B cell (primary cell): Measurements from ENCODE around the gene SFMBT1. TPM values are rescaled to one million over a fixed set of nuclear protein-coding genes. Genes with fewer than 3 reads are reported as not detected.

ENCODE experiments used
- ATAC-seq: fragments of 200-7000 bp; cut with Tn5 transposase; one replicate; pipeline ENCODE4 v1.10.0; 2021; ENCODE audit warnings: low read depth, mild to moderate bottlenecking, moderate number of reproducible peaks, moderate library complexity
- CTCF ChIA-PET: fragments of 350-600 bp; sonication (Branson Sonifier 250); formaldehyde crosslinking; loops from one replicate; lab custom pipeline; 2021; ENCODE audit warnings: antibody characterized with exemption, inconsistent platforms; lab: Charles Lee
- POLR2A ChIA-PET: fragments of 350-600 bp; sonication (Branson Sonifier 250); formaldehyde crosslinking; loops from one replicate; lab custom pipeline; 2021; ENCODE audit warnings: antibody characterized with exemption; lab: Charles Lee
- DNase-seq: peaks from one replicate; pipeline ENCODE4 v3.0.0; 2013
- H2AFZ ChIP-seq: 2 replicates; pipeline ENCODE4 v1.6.1; 2012; ENCODE audit warnings: mild to moderate bottlenecking, low read depth, low read length; ENCODE audit not compliant: insufficient read depth, poor library complexity, severe bottlenecking
- H3K27ac ChIP-seq, 2 donors: 1 replicate in 1 of 2; 2 replicates in 1 of 2; pipeline ENCODE4 v1.5.1; 2012 to 2013; ENCODE audit warnings: low read length in 2 of 2, mild to moderate bottlenecking in 2 of 2, moderate library complexity in 1 of 2
- H3K27me3 ChIP-seq, 4 experiments: fragments of 200-600 bp in 1 of 4; sonication (generic) in 1 of 4; replicated peaks in 1 of 4; 1 replicate in 2 of 4; 2 replicates in 2 of 4; pipeline versions ENCODE4 v1.6.1 to v1.7.0; 2013 to 2016; ENCODE audit warnings: low read length in 3 of 4, mild to moderate bottlenecking in 2 of 4, mixed read lengths in 1 of 4, moderate library complexity in 1 of 4; ENCODE audit not compliant: insufficient read depth in 4 of 4, control insufficient read depth in 3 of 4; ENCODE audit errors: control extremely low read depth in 1 of 4
- H3K36me3 ChIP-seq, 2 experiments: replicated peaks in 1 of 2; 1 replicate in 1 of 2; 2 replicates in 1 of 2; pipeline versions ENCODE4 v1.6.1 to v1.7.1; 2013; ENCODE audit warnings: low read length in 1 of 2; ENCODE audit not compliant: insufficient read depth in 2 of 2, control insufficient read depth in 1 of 2; ENCODE audit errors: control extremely low read depth in 1 of 2, extremely low read depth in 1 of 2
- H3K4me1 ChIP-seq, 2 donors: fragments of 200-600 bp in 1 of 2; sonication (generic) in 1 of 2; 1 replicate in 1 of 2; 2 replicates in 1 of 2; pipeline versions ENCODE4 v1.5.1 to v1.6.1; 2013 to 2017; ENCODE audit warnings: low read length in 2 of 2; ENCODE audit not compliant: control insufficient read depth in 2 of 2, insufficient read depth in 2 of 2
- H3K4me2 ChIP-seq: replicated peaks from 2 replicates; pipeline ENCODE3; 2012; ENCODE audit warnings: mild to moderate bottlenecking, low read depth, low read length; ENCODE audit not compliant: poor library complexity, severe bottlenecking
- H3K4me3 ChIP-seq, 5 experiments: fragments of 200-600 bp in 1 of 5; sonication (generic) in 1 of 5; 1 replicate in 3 of 5; 2 replicates in 2 of 5; pipeline versions ENCODE4 v1.5.1 to v1.7.0; 2011 to 2016; ENCODE audit warnings: low read length in 4 of 5, mild to moderate bottlenecking in 4 of 5, low read depth in 2 of 5, control low read depth in 1 of 5, moderate library complexity in 1 of 5; ENCODE audit not compliant: insufficient read depth in 1 of 5; ENCODE audit errors: control extremely low read depth in 1 of 5, extremely low read depth in 1 of 5
- H3K79me2 ChIP-seq: fragments of 200-600 bp; sonication (generic); one replicate; pipeline ENCODE4 v1.6.0; 2016; ENCODE audit warnings: low read length; ENCODE audit not compliant: control insufficient read depth, insufficient read depth
- H3K9ac ChIP-seq: fragments of 200-600 bp; sonication (generic); 2 replicates; pipeline ENCODE4 v1.6.1; 2017; ENCODE audit warnings: mild to moderate bottlenecking, low read length, moderate library complexity
- H3K9me3 ChIP-seq, 3 donors: one replicate each; pipeline versions ENCODE4 v1.6.1 to v1.7.1; 2013; ENCODE audit warnings: low read length in 2 of 3; ENCODE audit not compliant: control insufficient read depth in 2 of 3, insufficient read depth in 1 of 3; ENCODE audit errors: control extremely low read depth in 1 of 3
- H4K20me1 ChIP-seq: 2 replicates; pipeline ENCODE4 v1.6.0; 2012; ENCODE audit warnings: mild to moderate bottlenecking, low read length; ENCODE audit not compliant: insufficient read depth, control insufficient read depth, poor library complexity, severe bottlenecking
- H3K27ac Mint-ChIP-seq: one replicate; pipeline ENCODE4 v1.8.0; 2021; ENCODE audit warnings: mixed read lengths
- H3K27me3 Mint-ChIP-seq: one replicate; pipeline ENCODE4 v1.8.0; 2021; ENCODE audit warnings: mixed read lengths
- H3K4me1 Mint-ChIP-seq: one replicate; pipeline ENCODE4 v1.8.0; 2021; ENCODE audit warnings: mixed read lengths
- H3K4me3 Mint-ChIP-seq: one replicate; pipeline ENCODE4 v1.8.0; 2021; ENCODE audit warnings: mixed read lengths
- H3K9me3 Mint-ChIP-seq: one replicate; pipeline ENCODE4 v1.8.0; 2022; ENCODE audit warnings: mixed read lengths; ENCODE audit not compliant: insufficient read depth
- CTCF ChIP-seq: fragments of 200-600 bp; IDR thresholded peaks from one replicate; pipeline ENCODE4 v1.8.0; 2022; ENCODE audit warnings: antibody characterized with exemption, mild to moderate bottlenecking
- EZH2 ChIP-seq: IDR thresholded peaks from 2 replicates; pipeline ENCODE4 v1.6.1; 2012; ENCODE audit warnings: borderline replicate concordance, low read depth, mild to moderate bottlenecking, moderate library complexity, low read length; ENCODE audit not compliant: insufficient read depth, poor library complexity, severe bottlenecking
- WGBS: methylation state at CpG from one replicate; pipeline ENCODE4 v1.1.5; 2013; ENCODE audit warnings: missing lambda C conversion rate; ENCODE audit not compliant: insufficient coverage; 5-methylcytosine and 5-hydroxymethylcytosine counted together
- intact Hi-C: fragments of 100-400 bp; cut with micrococcal nuclease; formaldehyde crosslinking; loops from one replicate; pipeline ENCODE4 v1.10.0; 2022
- polyA plus RNA-seq: library from polyadenylated mRNA; depleted of rRNA; stranded (reverse); fragments of >200 nt; gene quantifications from 2 replicates; pipeline ENCODE4 v1.2.3, GENCODE V29; 2012
- total RNA-seq, 2 donors: library from RNA; stranded (reverse); fragments of 120-200 nt in 1 of 2; gene quantifications; 1 replicate in 1 of 2; 2 replicates in 1 of 2; pipeline versions ENCODE4 v1.2.3 to v1.2.4, GENCODE V29; 2013 to 2022

The SFMBT1 gene
- total and polyA plus RNA-seq, 2 donors (not counting 1 experiment from before 2014, with no cell fraction given), result 9.9 to 55.8 TPM

DNA sequence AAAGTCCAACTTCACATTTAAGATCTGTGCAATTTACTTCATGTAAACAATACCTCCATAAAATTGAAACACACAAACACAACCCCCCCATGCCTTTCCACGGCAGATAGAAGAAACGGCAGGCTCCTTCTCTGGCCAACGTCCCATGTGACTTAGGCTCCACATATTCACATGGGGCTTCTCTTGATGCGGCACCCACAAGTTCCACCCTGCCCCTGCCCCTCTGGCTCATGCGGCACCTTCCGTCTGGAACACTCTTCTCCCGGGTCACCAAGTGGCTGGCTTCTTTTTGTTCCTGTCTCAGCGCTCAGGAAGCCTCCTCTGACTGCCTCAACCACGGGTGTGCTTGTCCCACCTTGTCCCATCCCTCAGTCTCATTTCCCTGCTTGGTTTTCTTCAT lies 174.1 kb downstream of the SFMBT1 start:
- H3K27ac Mint-ChIP-seq, result no peak overlapping the region
- no peak for ATAC-seq
- intact Hi-C loops, result no loop called here
- no peak overlapping the region for H3K4me3 ChIP-seq
- no peak overlapping the region for H3K27ac ChIP-seq
- no peaks in the 10 kb centered on the region for H3K9me3 Mint-ChIP-seq
- no peaks in the 10 kb centered on the region for H3K27me3 ChIP-seq
- DNase-seq, result no peak
- H3K36me3 ChIP-seq, result no peaks in the 10 kb centered on the region
- no peak for TF ChIP-seq EZH2
- no peak for TF ChIP-seq CTCF
- POLR2A ChIA-PET, result no interaction called here
- no peak overlapping the region for H3K9ac ChIP-seq
- H3K4me3 Mint-ChIP-seq, result no peak overlapping the region
- CTCF ChIA-PET, result no interaction called here
- H3K4me2 ChIP-seq, result no peak overlapping the region
- H4K20me1 ChIP-seq, result peaks cover 19% of the 10 kb centered on the region
- 90% methylated on average over 9 of the region's 9 CpGs for WGBS
- H3K9me3 ChIP-seq, result no peaks in the 10 kb centered on the region
- no peak overlapping the region for H2AFZ ChIP-seq
- peaks cover 0 to 3% of the 10 kb centered on the region in 2 donors for H3K4me1 ChIP-seq
- H3K27me3 Mint-ChIP-seq, result no peaks in the 10 kb centered on the region
- peaks cover 17% of the 10 kb centered on the region for H3K4me1 Mint-ChIP-seq
- peaks cover 38% of the 10 kb centered on the region for H3K79me2 ChIP-seq

- no peak for DNase-seq
- Histone ChIP-seq H3K9me3 (peaks cover 0 to 10% (median 0%) of the 10 kb centered on the region in 3 donors), H3K9ac (no peak overlapping the region), H3K4me2 (no peak overlapping the region), H3K27ac (no peak overlapping the region), H4K20me1 (peaks cover 19% of the 10 kb centered on the region), H3K79me2 (peaks cover 33% of the 10 kb centered on the region), H3K27me3 (no peaks in the 10 kb centered on the region), H2AFZ (no peak overlapping the region), H3K4me1 (peaks cover 0 to 3% of the 10 kb centered on the region in 2 donors), H3K4me3 (no peak overlapping the region), H3K36me3 (no peaks in the 10 kb centered on the region)
- no peak for ATAC-seq
- no peak overlapping the region for H3K27ac Mint-ChIP-seq
- POLR2A ChIA-PET, result no interaction called here
- intact Hi-C loops, result no loop called here
- H3K9me3 Mint-ChIP-seq, result no peaks in the 10 kb centered on the region
- H3K27me3 Mint-ChIP-seq, result no peaks in the 10 kb centered on the region
- TF ChIP-seq EZH2 (no peak), CTCF (no peak)
- H3K4me3 Mint-ChIP-seq, result no peak overlapping the region
- H3K4me1 Mint-ChIP-seq, result peaks cover 11% of the 10 kb centered on the region
- CTCF ChIA-PET, result no interaction called here
- 98% methylated on average over 10 of the region's 10 CpGs for WGBS
Measured at GRCh38 chr3:52870471-52870870, 175.4 kb downstream of the SFMBT1 start.
